Fibroblast of lung (primary cell): ENCODE measurements around the gene KIF1A. TPM values are rescaled to one million over a fixed set of nuclear protein-coding genes. Genes with fewer than 3 reads are reported as not detected.

Experiments used
- DNase-seq, 2 donors: peaks; one replicate each; pipeline versions ENCODE4 v3.0.0 to v3.0.0-alpha.2; 2010; ENCODE audit warnings: low read depth in 2 of 2
- H2AFZ ChIP-seq: 2 replicates; pipeline ENCODE4 v1.5.1; 2012; ENCODE audit warnings: low read length, control low read depth, inconsistent platforms
- H3K27ac ChIP-seq: 2 replicates; pipeline ENCODE4 v1.5.1; 2011; ENCODE audit warnings: low read length, control low read depth; ENCODE audit not compliant: insufficient read depth
- H3K27me3 ChIP-seq: 2 replicates; pipeline ENCODE4 v1.5.1; 2011; ENCODE audit warnings: mild to moderate bottlenecking, low read length; ENCODE audit not compliant: control insufficient read depth, insufficient read depth
- H3K36me3 ChIP-seq: 2 replicates; pipeline ENCODE4 v1.5.1; 2011; ENCODE audit warnings: low read length; ENCODE audit not compliant: control insufficient read depth, insufficient read depth
- H3K4me1 ChIP-seq: 2 replicates; pipeline ENCODE4 v1.5.1; 2011; ENCODE audit warnings: low read length; ENCODE audit not compliant: control insufficient read depth, insufficient read depth; ENCODE audit errors: extremely low read depth
- H3K4me2 ChIP-seq: 2 replicates; pipeline ENCODE4 v1.5.1; 2011; ENCODE audit warnings: low read length, control low read depth; ENCODE audit not compliant: insufficient read depth; ENCODE audit errors: extremely low read depth
- H3K4me3 ChIP-seq, 4 experiments: fragments of 200-600 bp in 1 of 4; sonication (generic) in 1 of 4; replicated peaks in 1 of 4; 2 replicates each; pipeline ENCODE4 v1.5.1; 2011 to 2016; ENCODE audit warnings: low read length in 4 of 4, low read depth in 3 of 4, mild to moderate bottlenecking in 3 of 4, control low read depth in 2 of 4, inconsistent platforms in 1 of 4, mixed read lengths in 1 of 4; ENCODE audit not compliant: insufficient read depth in 1 of 4; ENCODE audit errors: control extremely low read depth in 1 of 4
- H3K79me2 ChIP-seq: 2 replicates; pipeline ENCODE4 v1.5.1; 2012; ENCODE audit warnings: mild to moderate bottlenecking, low read length, inconsistent platforms; ENCODE audit not compliant: control insufficient read depth, insufficient read depth
- H3K9ac ChIP-seq: 2 replicates; pipeline ENCODE4 v1.5.1; 2011; ENCODE audit warnings: mild to moderate bottlenecking, low read length, control low read depth; ENCODE audit not compliant: insufficient read depth
- H3K9me3 ChIP-seq: 2 replicates; pipeline ENCODE4 v1.5.1; 2012; ENCODE audit warnings: low read depth, low read length; ENCODE audit not compliant: control insufficient read depth, insufficient read depth
- H4K20me1 ChIP-seq: 2 replicates; pipeline ENCODE4 v1.5.1; 2011; ENCODE audit warnings: low read length; ENCODE audit not compliant: control insufficient read depth, insufficient read depth; ENCODE audit errors: extremely low read depth
- EZH2 ChIP-seq: IDR thresholded peaks from 2 replicates; pipeline ENCODE4 v1.5.1; 2012; ENCODE audit warnings: low read length, control low read depth, mild to moderate bottlenecking; ENCODE audit errors: missing control alignments
- polyA plus RNA-seq, 2 donors: library from polyadenylated mRNA; depleted of rRNA in 1 of 2; stranded (reverse) in 1 of 2; unstranded in 1 of 2; fragments of >200 nt; gene quantifications; 2 replicates each; pipeline ENCODE4 v1.2.1, GENCODE V29; 2011 to 2012; ENCODE audit warnings: missing spikeins in 1 of 2
- total RNA-seq: library from RNA; depleted of rRNA; stranded (reverse); fragments of >200 nt; gene quantifications from 2 replicates; pipeline ENCODE4 v1.2.1, GENCODE V29; 2014
- TF ChIP-seq, protein P1 (sequence below), 2 donors: IDR thresholded peaks in 1 of 2; conservative IDR thresholded peaks in 1 of 2; 1 replicate in 1 of 2; 2 replicates in 1 of 2; pipeline ENCODE4 v1.5.1; 2011 to 2012; ENCODE audit warnings: low read length in 2 of 2, control low read depth in 1 of 2, inconsistent platforms in 1 of 2, low read depth in 1 of 2, mild to moderate bottlenecking in 1 of 2

The KIF1A gene
- total and polyA plus RNA-seq, 2 donors (not counting 1 experiment from before 2014, with no cell fraction given) = 0.05 TPM; not detected in 1

- TF ChIP-seq, protein P1, sequence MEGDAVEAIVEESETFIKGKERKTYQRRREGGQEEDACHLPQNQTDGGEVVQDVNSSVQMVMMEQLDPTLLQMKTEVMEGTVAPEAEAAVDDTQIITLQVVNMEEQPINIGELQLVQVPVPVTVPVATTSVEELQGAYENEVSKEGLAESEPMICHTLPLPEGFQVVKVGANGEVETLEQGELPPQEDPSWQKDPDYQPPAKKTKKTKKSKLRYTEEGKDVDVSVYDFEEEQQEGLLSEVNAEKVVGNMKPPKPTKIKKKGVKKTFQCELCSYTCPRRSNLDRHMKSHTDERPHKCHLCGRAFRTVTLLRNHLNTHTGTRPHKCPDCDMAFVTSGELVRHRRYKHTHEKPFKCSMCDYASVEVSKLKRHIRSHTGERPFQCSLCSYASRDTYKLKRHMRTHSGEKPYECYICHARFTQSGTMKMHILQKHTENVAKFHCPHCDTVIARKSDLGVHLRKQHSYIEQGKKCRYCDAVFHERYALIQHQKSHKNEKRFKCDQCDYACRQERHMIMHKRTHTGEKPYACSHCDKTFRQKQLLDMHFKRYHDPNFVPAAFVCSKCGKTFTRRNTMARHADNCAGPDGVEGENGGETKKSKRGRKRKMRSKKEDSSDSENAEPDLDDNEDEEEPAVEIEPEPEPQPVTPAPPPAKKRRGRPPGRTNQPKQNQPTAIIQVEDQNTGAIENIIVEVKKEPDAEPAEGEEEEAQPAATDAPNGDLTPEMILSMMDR (conservative IDR thresholded peaks at IDR 0.05 in 1 of 2, IDR thresholded peaks at IDR 0.05 in 1 of 2; ENCODE audit: low read depth in 1 of 2, low read length in 2 of 2) = no peak
- TF ChIP-seq EZH2 = no peak
- H3K4me2 ChIP-seq = no peak overlapping the region
- DNase-seq = no peak
- no peaks in the 10 kb centered on the region for H3K9me3 ChIP-seq
- H3K36me3 ChIP-seq = no peaks in the 10 kb centered on the region
- H3K79me2 ChIP-seq = no peaks in the 10 kb centered on the region
- H3K27me3 ChIP-seq = no peaks in the 10 kb centered on the region
- H3K9ac ChIP-seq = no peak overlapping the region
- no peak overlapping the region for H3K27ac ChIP-seq
- H3K4me3 ChIP-seq = no peak overlapping the region
- no peak overlapping the region for H2AFZ ChIP-seq
- H4K20me1 ChIP-seq = no peaks in the 10 kb centered on the region
- no peaks in the 10 kb centered on the region for H3K4me1 ChIP-seq
These were observed 94.8 kb downstream of the KIF1A start for GRCh38 chr2:240725266-240725665.

DNA sequence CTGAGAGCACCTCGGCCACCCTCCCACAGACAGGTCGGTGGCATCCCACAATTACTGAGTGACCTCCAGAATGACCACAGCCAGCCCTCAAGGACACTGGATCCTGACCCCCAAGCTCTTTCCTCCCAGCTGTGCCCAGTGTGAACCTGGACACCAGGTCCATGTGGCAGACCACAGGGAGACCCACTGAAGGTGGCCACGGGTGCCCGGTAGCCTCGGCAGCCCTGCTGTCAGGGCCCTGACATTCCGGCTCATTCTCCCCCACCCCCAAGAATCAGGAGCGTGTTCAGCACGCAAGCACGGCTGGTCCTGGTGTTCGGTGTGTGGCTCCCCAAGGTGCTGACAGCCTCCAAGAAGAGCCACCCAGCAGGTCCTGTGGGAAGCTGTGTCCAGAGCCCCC, 95.6 kb downstream of the KIF1A start:
- no peak for TF ChIP-seq EZH2
- TF ChIP-seq, protein P1 (conservative IDR thresholded peaks at IDR 0.05 in 1 of 2, IDR thresholded peaks at IDR 0.05 in 1 of 2; ENCODE audit: low read depth in 1 of 2, low read length in 2 of 2) = no peak
- no peaks in the 10 kb centered on the region for H3K27me3 ChIP-seq
- no peak for DNase-seq
- no peaks in the 10 kb centered on the region for H3K4me1 ChIP-seq
- H3K4me2 ChIP-seq = no peak overlapping the region
- H4K20me1 ChIP-seq = no peaks in the 10 kb centered on the region
- H3K9me3 ChIP-seq = no peaks in the 10 kb centered on the region
- H3K27ac ChIP-seq = no peak overlapping the region
- H3K9ac ChIP-seq = no peak overlapping the region
- no peak overlapping the region for H2AFZ ChIP-seq
- no peaks in the 10 kb centered on the region for H3K36me3 ChIP-seq
- H3K79me2 ChIP-seq = no peaks in the 10 kb centered on the region
- no peak overlapping the region for H3K4me3 ChIP-seq

DNA sequence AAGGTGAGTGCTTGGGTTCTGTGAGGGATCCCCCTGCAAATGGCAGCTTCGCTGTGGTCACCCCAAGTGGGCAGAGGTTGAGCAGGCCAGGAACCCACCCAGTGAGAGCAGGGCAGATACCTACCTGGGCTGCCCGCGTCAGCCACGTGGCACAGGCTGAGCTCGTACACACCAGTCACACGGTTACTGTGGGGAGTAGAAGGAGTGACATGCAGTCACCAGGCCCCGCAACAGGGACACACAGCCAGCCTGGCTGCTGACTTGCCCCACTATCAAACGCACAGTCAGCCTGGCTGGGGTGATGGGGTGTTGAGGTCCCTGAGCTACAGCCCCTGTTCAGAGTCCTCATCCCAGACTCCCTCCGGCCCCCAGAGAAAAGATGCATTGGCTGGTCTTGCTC, 96.2 kb downstream of the KIF1A start:
- DNase-seq = no peak
- no peaks in the 10 kb centered on the region for H3K79me2 ChIP-seq

More for the DNA sequence above, 96.2 kb downstream of the KIF1A start:
- TF ChIP-seq, protein P1 (conservative IDR thresholded peaks at IDR 0.05 in 1 of 2, IDR thresholded peaks at IDR 0.05 in 1 of 2; ENCODE audit: low read depth in 1 of 2, low read length in 2 of 2) = no peak
- TF ChIP-seq EZH2 = no peak
- H2AFZ ChIP-seq = no peak overlapping the region
- H3K4me3 ChIP-seq = no peak overlapping the region
- H3K4me2 ChIP-seq = no peak overlapping the region
- H3K27me3 ChIP-seq = no peaks in the 10 kb centered on the region
- H3K9me3 ChIP-seq = no peaks in the 10 kb centered on the region
- no peaks in the 10 kb centered on the region for H4K20me1 ChIP-seq
- H3K4me1 ChIP-seq = no peaks in the 10 kb centered on the region
- H3K27ac ChIP-seq = no peak overlapping the region
- no peaks in the 10 kb centered on the region for H3K36me3 ChIP-seq
- H3K9ac ChIP-seq = no peak overlapping the region
